Liver (tissue), 9 donors: ENCODE measurements around the gene EVX1. TPM values are rescaled to one million over a fixed set of nuclear protein-coding genes. Genes with fewer than 3 reads are reported as not detected.

Source experiments
- DNase-seq: peaks from one replicate; pipeline ENCODE4 v3.0.0-alpha.2; 2017; ENCODE audit warnings: low spot score
- H3K27ac ChIP-seq, 2 donors: one replicate each; pipeline ENCODE4 v1.7.0; 2013; ENCODE audit warnings: inconsistent platforms in 2 of 2, low read length in 2 of 2, control low read depth in 1 of 2, low read depth in 1 of 2, mild to moderate bottlenecking in 1 of 2
- H3K27me3 ChIP-seq, 4 donors: one replicate each; pipeline versions ENCODE4 v1.6.1 to v1.7.0; 2013; ENCODE audit warnings: low read length in 3 of 4, inconsistent platforms in 1 of 4, mild to moderate bottlenecking in 1 of 4, moderate library complexity in 1 of 4; ENCODE audit not compliant: control insufficient read depth in 4 of 4, insufficient read depth in 4 of 4
- H3K36me3 ChIP-seq, 4 donors: one replicate each; pipeline versions ENCODE4 v1.6.1 to v1.7.0; 2013; ENCODE audit warnings: low read length in 3 of 4, mild to moderate bottlenecking in 3 of 4, low read depth in 1 of 4, moderate library complexity in 1 of 4; ENCODE audit not compliant: control insufficient read depth in 4 of 4, insufficient read depth in 3 of 4
- H3K4me1 ChIP-seq, 4 donors: one replicate each; pipeline versions ENCODE4 v1.6.1 to v1.7.0; 2013; ENCODE audit warnings: low read length in 3 of 4, mild to moderate bottlenecking in 3 of 4, moderate library complexity in 1 of 4; ENCODE audit not compliant: control insufficient read depth in 4 of 4, insufficient read depth in 4 of 4
- H3K4me3 ChIP-seq, 3 donors: one replicate each; pipeline versions ENCODE4 v1.6.1 to v1.7.0; 2013; ENCODE audit warnings: low read length in 3 of 3, control low read depth in 1 of 3, low read depth in 1 of 3, mild to moderate bottlenecking in 1 of 3
- H3K9ac ChIP-seq, 2 donors: one replicate each; pipeline ENCODE4 v1.7.0; 2013; ENCODE audit warnings: low read length in 2 of 2, mild to moderate bottlenecking in 2 of 2, moderate library complexity in 2 of 2, control low read depth in 1 of 2, low read depth in 1 of 2
- H3K9me3 ChIP-seq, 4 donors: one replicate each; pipeline versions ENCODE4 v1.6.1 to v1.7.0; 2013; ENCODE audit warnings: low read length in 3 of 4; ENCODE audit not compliant: control insufficient read depth in 4 of 4
- EGR1 ChIP-seq, 2 donors: IDR thresholded peaks; 2 replicates each; pipeline ENCODE4 v1.6.1; 2016 to 2018; ENCODE audit warnings: antibody characterized with exemption in 2 of 2, low read depth in 2 of 2
- FOXA1 ChIP-seq: IDR thresholded peaks from 2 replicates; pipeline ENCODE4 v1.6.1; 2016; ENCODE audit warnings: antibody characterized with exemption
- FOXA2 ChIP-seq: IDR thresholded peaks from 2 replicates; pipeline ENCODE4 v1.6.1; 2016; ENCODE audit warnings: antibody characterized with exemption
- GABPA ChIP-seq, 2 donors: IDR thresholded peaks in 1 of 2; conservative IDR thresholded peaks in 1 of 2; 2 replicates each; pipeline ENCODE4 v1.6.1; 2016; ENCODE audit warnings: antibody characterized with exemption in 2 of 2, mild to moderate bottlenecking in 1 of 2, moderate library complexity in 1 of 2
- HNF4A ChIP-seq, 2 donors: conservative IDR thresholded peaks; 2 replicates each; pipeline ENCODE4 v1.6.1; 2016; ENCODE audit warnings: antibody characterized with exemption in 2 of 2, mild to moderate bottlenecking in 2 of 2
- HNF4G ChIP-seq: IDR thresholded peaks from 2 replicates; pipeline ENCODE4 v1.6.1; 2016; ENCODE audit warnings: antibody characterized with exemption
- JUND ChIP-seq, 2 donors: IDR thresholded peaks; 2 replicates each; pipeline ENCODE4 v1.6.1; 2016; ENCODE audit warnings: antibody characterized with exemption in 2 of 2
- NR2F2 ChIP-seq: IDR thresholded peaks from 2 replicates; pipeline ENCODE4 v1.6.1; 2016; ENCODE audit warnings: antibody characterized with exemption
- RAD21 ChIP-seq, 2 donors: IDR thresholded peaks; 2 replicates each; pipeline ENCODE4 v1.6.1; 2016; ENCODE audit warnings: antibody characterized with exemption in 2 of 2, mild to moderate bottlenecking in 2 of 2
- RXRA ChIP-seq, 2 donors: IDR thresholded peaks; 2 replicates each; pipeline ENCODE4 v1.6.1; 2017 to 2018; ENCODE audit warnings: antibody characterized with exemption in 2 of 2, mild to moderate bottlenecking in 1 of 2
- SP1 ChIP-seq: IDR thresholded peaks from 2 replicates; pipeline ENCODE4 v1.6.1; 2018; ENCODE audit warnings: antibody characterized with exemption, mild to moderate bottlenecking
- TAF1 ChIP-seq: conservative IDR thresholded peaks from 2 replicates; pipeline ENCODE4 v1.6.1; 2016; ENCODE audit warnings: antibody characterized with exemption, mild to moderate bottlenecking
- YY1 ChIP-seq: IDR thresholded peaks from 2 replicates; pipeline ENCODE4 v1.6.1; 2016; ENCODE audit warnings: antibody characterized with exemption, mild to moderate bottlenecking
- WGBS: extraction: QIAGEN DNeasy Blood & Tissue Kit; methylation state at CpG from one replicate; pipeline ENCODE4 v1.1.7; 2013; 5-methylcytosine and 5-hydroxymethylcytosine counted together
- polyA plus RNA-seq, 2 donors: library from polyadenylated mRNA; stranded (reverse) in 1 of 2; unstranded in 1 of 2; fragments of 200-250 nt in 1 of 2; fragments of >200 nt in 1 of 2; fragmentation: Nextera tagmentation in 1 of 2; extraction: Ambion mirVana in 1 of 2; gene quantifications; one replicate each; pipeline versions ENCODE4 v1.2.1 to v1.2.3, GENCODE V29; 2013 to 2015
- total RNA-seq, 2 donors: library from RNA; depleted of rRNA; stranded (reverse); fragments of >200 nt; gene quantifications; one replicate each; pipeline ENCODE4 v1.2.3, GENCODE V29; 2014
- TF ChIP-seq, protein P1 (sequence below): IDR thresholded peaks from 2 replicates; pipeline ENCODE4 v1.6.1; 2016; ENCODE audit warnings: antibody characterized with exemption
- TF ChIP-seq, protein P2 (sequence below): IDR thresholded peaks from 2 replicates; pipeline ENCODE4 v1.6.1; 2016; ENCODE audit warnings: antibody characterized with exemption
- TF ChIP-seq, protein P3 (sequence below): IDR thresholded peaks from 2 replicates; pipeline ENCODE4 v1.6.1; 2016; ENCODE audit warnings: antibody characterized with exemption, mild to moderate bottlenecking
- TF ChIP-seq, protein P4 (sequence below): fragments of 150-350 bp; IDR thresholded peaks from 2 replicates; pipeline ENCODE4 v1.5.1; 2017; ENCODE audit warnings: improper control_type of control experiment, low read depth, low read length; ENCODE audit not compliant: missing input control
- donor health status: healthy.
- donor health status: healthy.
- donor health status: healthy.
- donor health status: healthy.
- donor health status: healthy.

The EVX1 gene
- total and polyA plus RNA-seq, 4 donors, result not detected

DNA sequence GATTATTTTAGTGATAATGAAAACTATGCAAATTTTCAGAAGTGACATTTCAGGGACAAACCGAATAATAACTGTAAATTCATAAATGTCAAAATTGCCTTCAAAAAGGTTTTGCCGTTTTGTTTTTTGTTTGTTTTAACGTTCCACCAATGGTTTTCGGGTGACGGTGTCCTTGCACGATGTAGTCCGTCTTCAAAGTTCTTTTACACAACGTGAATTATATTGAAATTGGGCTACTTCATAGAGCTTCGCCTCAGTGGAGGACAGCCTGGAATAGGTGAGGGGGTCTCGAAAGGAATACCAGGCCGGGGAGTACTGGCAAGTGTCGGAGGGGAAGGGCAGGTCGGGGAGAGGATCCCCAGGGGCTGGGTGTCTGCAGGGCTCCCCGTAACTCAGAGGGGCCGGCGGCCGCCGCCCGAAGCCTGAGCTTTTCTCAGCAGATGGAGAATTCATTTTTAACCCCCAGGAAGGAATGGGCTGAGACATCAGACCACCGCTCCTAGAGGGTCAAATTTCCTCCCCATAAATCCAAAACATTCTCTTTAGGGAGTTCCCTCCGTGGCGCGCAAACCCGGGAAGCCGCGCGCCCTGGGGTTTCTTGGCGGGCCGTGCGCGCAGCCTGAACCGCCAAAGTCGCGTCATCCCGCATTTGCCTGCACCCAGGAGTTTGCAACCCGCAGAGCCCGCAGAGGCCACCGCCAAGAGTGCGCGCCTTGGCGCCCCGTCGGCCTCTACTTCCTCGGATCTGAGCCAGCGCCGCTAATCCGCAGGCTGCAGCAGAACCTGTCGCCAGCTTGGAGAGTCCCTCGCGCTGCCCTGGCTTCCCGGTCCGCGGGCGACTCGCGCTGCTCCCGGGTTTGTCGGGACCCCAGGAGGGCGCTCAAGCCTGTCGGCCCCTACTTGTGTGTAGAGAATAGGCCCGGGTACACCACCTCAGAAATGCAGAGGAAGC is 17.3 kb upstream of the EVX1 start:
- Histone ChIP-seq H3K36me3 (no peaks in the 10 kb centered on the region), H3K27ac (no peak overlapping the region), H3K4me3 (no peak overlapping the region), H3K9ac (no peak overlapping the region), H3K9me3 (no peaks in the 10 kb centered on the region), H3K4me1 (peaks cover 0 to 5% (median 0%) of the 10 kb centered on the region in 4 donors), H3K27me3 (peaks cover 3 to 28% (median 11%) of the 10 kb centered on the region in 4 donors)
- no peak for DNase-seq
- 11% methylated on average over 61 of the region's 61 CpGs for WGBS
- no peak for TF ChIP-seq TAF1
- TF ChIP-seq, protein P1, sequence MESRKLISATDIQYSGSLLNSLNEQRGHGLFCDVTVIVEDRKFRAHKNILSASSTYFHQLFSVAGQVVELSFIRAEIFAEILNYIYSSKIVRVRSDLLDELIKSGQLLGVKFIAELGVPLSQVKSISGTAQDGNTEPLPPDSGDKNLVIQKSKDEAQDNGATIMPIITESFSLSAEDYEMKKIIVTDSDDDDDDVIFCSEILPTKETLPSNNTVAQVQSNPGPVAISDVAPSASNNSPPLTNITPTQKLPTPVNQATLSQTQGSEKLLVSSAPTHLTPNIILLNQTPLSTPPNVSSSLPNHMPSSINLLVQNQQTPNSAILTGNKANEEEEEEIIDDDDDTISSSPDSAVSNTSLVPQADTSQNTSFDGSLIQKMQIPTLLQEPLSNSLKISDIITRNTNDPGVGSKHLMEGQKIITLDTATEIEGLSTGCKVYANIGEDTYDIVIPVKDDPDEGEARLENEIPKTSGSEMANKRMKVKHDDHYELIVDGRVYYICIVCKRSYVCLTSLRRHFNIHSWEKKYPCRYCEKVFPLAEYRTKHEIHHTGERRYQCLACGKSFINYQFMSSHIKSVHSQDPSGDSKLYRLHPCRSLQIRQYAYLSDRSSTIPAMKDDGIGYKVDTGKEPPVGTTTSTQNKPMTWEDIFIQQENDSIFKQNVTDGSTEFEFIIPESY, result no peak
- no peak for TF ChIP-seq SP1
- no peak for TF ChIP-seq NR2F2
- TF ChIP-seq FOXA2, result no peak
- TF ChIP-seq EGR1 (IDR thresholded peaks at IDR 0.05; ENCODE audit: low read depth in 2 of 2), result no peak
- TF ChIP-seq, protein P2, sequence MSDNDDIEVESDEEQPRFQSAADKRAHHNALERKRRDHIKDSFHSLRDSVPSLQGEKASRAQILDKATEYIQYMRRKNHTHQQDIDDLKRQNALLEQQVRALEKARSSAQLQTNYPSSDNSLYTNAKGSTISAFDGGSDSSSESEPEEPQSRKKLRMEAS, result no peak
- TF ChIP-seq, protein P3, sequence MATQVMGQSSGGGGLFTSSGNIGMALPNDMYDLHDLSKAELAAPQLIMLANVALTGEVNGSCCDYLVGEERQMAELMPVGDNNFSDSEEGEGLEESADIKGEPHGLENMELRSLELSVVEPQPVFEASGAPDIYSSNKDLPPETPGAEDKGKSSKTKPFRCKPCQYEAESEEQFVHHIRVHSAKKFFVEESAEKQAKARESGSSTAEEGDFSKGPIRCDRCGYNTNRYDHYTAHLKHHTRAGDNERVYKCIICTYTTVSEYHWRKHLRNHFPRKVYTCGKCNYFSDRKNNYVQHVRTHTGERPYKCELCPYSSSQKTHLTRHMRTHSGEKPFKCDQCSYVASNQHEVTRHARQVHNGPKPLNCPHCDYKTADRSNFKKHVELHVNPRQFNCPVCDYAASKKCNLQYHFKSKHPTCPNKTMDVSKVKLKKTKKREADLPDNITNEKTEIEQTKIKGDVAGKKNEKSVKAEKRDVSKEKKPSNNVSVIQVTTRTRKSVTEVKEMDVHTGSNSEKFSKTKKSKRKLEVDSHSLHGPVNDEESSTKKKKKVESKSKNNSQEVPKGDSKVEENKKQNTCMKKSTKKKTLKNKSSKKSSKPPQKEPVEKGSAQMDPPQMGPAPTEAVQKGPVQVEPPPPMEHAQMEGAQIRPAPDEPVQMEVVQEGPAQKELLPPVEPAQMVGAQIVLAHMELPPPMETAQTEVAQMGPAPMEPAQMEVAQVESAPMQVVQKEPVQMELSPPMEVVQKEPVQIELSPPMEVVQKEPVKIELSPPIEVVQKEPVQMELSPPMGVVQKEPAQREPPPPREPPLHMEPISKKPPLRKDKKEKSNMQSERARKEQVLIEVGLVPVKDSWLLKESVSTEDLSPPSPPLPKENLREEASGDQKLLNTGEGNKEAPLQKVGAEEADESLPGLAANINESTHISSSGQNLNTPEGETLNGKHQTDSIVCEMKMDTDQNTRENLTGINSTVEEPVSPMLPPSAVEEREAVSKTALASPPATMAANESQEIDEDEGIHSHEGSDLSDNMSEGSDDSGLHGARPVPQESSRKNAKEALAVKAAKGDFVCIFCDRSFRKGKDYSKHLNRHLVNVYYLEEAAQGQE, result no peak
- TF ChIP-seq, protein P4, sequence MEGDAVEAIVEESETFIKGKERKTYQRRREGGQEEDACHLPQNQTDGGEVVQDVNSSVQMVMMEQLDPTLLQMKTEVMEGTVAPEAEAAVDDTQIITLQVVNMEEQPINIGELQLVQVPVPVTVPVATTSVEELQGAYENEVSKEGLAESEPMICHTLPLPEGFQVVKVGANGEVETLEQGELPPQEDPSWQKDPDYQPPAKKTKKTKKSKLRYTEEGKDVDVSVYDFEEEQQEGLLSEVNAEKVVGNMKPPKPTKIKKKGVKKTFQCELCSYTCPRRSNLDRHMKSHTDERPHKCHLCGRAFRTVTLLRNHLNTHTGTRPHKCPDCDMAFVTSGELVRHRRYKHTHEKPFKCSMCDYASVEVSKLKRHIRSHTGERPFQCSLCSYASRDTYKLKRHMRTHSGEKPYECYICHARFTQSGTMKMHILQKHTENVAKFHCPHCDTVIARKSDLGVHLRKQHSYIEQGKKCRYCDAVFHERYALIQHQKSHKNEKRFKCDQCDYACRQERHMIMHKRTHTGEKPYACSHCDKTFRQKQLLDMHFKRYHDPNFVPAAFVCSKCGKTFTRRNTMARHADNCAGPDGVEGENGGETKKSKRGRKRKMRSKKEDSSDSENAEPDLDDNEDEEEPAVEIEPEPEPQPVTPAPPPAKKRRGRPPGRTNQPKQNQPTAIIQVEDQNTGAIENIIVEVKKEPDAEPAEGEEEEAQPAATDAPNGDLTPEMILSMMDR, result no peak
- no peak for TF ChIP-seq FOXA1
- no peak for TF ChIP-seq RXRA (IDR thresholded peaks at IDR 0.05)
- no peak for TF ChIP-seq JUND (IDR thresholded peaks at IDR 0.05)

DNA sequence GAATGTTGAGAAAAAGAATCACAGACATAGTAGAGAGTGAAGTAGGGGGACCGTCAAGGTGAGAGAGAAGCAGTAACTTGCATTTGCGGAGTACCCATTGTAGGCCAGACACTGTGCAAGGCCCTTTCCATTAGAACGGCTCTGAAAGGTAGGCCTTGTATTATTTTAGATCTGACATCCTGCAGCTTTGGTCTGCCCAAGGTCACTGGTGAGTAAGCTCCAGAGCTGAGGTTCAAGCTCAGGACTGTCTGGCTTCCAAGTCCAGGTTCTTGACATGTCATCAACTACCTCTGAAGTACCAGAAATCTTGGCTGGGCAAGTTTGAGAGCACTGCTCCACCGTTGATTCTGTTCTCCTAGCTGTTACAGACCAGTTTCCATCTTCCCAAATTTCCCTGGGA is 13.2 kb upstream of the EVX1 start:
- no peak for DNase-seq
- H3K9ac ChIP-seq, result no peak overlapping the region
- H3K4me3 ChIP-seq, result no peak overlapping the region
- H3K27me3 ChIP-seq, result peaks cover 0 to 7% (median 4%) of the 10 kb centered on the region in 4 donors
- H3K27ac ChIP-seq, result no peak overlapping the region
- WGBS, result 89% methylated on average over 4 of the region's 4 CpGs
- no peaks in the 10 kb centered on the region for H3K36me3 ChIP-seq
- peaks cover 0 to 5% (median 0%) of the 10 kb centered on the region in 4 donors for H3K4me1 ChIP-seq
- no peaks in the 10 kb centered on the region for H3K9me3 ChIP-seq
- TF ChIP-seq FOXA2 (no peak), RAD21 (IDR thresholded peaks at IDR 0.05) (no peak), GABPA (IDR thresholded peaks at IDR 0.05 in 1 of 2, conservative IDR thresholded peaks at IDR 0.05 in 1 of 2) (no peak), HNF4G (no peak), RXRA (IDR thresholded peaks at IDR 0.05) (no peak), YY1 (no peak), EGR1 (IDR thresholded peaks at IDR 0.05; ENCODE audit: low read depth in 2 of 2) (no peak), TAF1 (no peak), NR2F2 (no peak), FOXA1 (no peak), HNF4A (conservative IDR thresholded peaks at IDR 0.05) (no peak), SP1 (no peak)
- TF ChIP-seq, protein P1, result no peak
- TF ChIP-seq, protein P3, result no peak
